Measurements from ENCODE around the gene HDAC10.

The HDAC10 gene

DNA sequence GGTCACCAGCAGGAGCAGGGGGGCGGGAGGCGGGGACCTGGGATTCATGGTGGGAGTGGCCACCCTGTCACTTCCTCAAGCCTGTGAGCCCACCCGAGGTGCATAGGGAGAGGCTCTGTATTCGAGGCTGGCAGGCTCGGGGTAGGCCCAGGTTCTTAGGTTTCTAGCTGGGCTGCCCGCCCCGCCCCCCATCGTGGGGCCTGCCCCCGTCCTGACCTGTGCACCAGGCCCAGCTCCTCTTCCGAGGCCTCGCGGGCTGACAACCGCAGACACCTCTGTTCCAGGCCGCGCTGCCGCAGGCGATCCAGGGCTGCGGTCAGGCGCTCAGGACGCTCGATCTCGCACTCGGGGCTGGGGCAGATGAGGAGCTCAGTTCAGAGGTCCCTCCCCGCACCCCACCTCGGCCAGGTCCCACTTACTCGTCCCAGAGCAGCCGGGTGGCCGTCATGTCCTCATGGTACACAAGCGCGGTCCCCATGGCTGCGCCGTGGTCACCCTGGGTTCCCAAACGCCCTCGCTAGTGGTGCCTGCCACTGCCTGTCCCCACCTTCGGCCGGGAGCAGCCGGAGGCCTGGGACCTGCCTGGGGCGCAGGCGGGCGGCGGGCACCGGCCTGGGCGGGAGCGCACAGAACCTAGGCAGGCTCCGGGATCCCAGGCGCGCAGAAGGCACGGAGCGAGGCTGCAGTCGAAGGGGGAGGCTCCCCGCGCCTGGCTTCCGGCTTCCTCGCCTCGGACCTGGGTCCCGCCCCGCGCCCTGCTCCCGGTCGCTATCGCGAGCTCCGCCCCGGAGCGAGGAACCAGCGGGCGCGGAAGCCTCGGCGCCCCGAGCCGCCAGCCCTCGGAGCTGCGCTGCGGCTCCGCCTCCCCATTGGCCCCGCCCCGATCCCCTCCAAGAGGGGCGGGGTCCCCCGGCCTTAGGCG is at the start of gene HDAC10:
Gene HDAC10, minus strand, starts transcription at position 711 of the 922 bp plus-strand sequence. Its CDS starts 233 bp downstream, at position 478.
- peak; percentile 22 to 55 for DNase-seq (ENCODE audit: low read depth in 2 of 2, low spot score in 1 of 2)

GRCh38 chr22:50300620-50301257 is 49.7 kb upstream of the HDAC10 start:
- no peak for DNase-seq (ENCODE audit: low read depth in 2 of 2, low spot score in 1 of 2)

GRCh38 chr22:50299785-50300619 is 48.9 kb upstream of the HDAC10 start:
- DNase-seq (ENCODE audit: low read depth in 2 of 2, low spot score in 1 of 2), result no peak

- no peak for DNase-seq (ENCODE audit: low read depth in 2 of 2, low spot score in 1 of 2)
Observed at GRCh38 chr22:50298937-50299784, 48.1 kb upstream of the HDAC10 start.

DNA sequence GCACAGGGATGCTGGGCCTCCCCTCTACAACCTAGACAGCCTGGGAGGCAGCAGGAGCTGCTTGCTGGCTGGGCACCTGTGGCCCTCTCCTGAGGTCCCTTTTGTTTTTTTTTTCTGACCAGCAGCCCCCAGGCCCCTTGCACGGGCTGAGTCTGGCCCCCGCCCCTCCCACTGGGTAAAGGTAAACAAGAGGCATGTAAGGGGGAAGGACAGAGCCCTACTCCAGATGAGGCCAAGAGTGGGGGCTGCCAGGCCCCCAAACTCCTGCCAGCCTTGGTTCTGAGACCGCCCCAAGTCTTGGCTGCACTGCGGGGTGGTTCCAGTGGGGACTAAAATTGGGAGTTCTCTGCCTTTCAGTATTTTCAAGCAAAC is 47.2 kb upstream of the HDAC10 start:
- DNase-seq (ENCODE audit: low read depth in 2 of 2, low spot score in 1 of 2), result no peak

- no peak for DNase-seq (ENCODE audit: low read depth in 2 of 2, low spot score in 1 of 2)
Observed at GRCh38 chr22:50297510-50298265, 46.6 kb upstream of the HDAC10 start.

DNA sequence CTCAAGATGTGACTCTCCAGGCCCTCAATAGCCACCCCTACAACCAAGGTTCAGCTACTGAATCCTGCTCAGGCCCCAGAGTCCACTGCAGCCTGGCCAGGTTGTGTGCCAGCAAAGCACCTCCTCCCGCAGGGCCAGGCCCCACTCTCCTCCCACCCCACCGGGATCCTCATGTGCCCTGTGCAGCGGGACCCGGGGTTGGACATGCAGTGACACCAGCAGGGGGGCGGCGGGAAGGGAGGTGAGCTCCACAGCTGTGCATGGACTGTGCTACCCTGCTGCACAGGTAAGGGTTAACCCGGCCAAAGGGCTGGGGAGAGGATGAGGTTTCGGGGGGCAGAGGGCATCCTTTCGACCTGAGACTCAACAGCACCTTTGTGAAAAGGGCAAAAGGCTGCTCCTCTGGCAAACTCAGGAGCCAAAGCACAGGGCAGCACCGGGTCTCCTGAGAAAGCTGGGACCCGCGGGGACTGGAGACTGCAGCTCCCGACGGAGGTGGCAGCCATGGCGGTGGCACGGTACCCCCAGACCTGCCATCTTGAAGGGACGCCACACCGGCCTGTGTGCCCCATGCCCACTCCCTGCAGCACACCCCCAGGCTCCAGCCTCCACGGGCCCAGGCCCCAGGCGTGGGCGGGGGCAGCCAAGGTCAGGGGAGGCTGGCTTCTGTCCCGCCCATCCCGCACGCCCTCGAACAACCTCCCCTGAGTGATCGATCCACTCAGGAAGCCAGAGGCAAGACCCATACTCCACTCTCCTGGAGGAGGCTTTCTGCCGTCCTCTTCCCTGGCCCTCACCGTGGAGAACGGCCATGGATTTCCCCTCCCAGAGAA is 45.8 kb upstream of the HDAC10 start:
- no peak for DNase-seq (ENCODE audit: low read depth in 2 of 2, low spot score in 1 of 2)

- no peak for DNase-seq (ENCODE audit: low read depth in 2 of 2, low spot score in 1 of 2)
Observed at GRCh38 chr22:50294319-50294656, 43.2 kb upstream of the HDAC10 start.

- no peak for DNase-seq (ENCODE audit: low read depth in 2 of 2, low spot score in 1 of 2)
Observed at GRCh38 chr22:50293441-50294318, 42.6 kb upstream of the HDAC10 start.

GRCh38 chr22:50292643-50293440 is 41.8 kb upstream of the HDAC10 start:
- DNase-seq (ENCODE audit: low read depth in 2 of 2, low spot score in 1 of 2), result no peak

DNA sequence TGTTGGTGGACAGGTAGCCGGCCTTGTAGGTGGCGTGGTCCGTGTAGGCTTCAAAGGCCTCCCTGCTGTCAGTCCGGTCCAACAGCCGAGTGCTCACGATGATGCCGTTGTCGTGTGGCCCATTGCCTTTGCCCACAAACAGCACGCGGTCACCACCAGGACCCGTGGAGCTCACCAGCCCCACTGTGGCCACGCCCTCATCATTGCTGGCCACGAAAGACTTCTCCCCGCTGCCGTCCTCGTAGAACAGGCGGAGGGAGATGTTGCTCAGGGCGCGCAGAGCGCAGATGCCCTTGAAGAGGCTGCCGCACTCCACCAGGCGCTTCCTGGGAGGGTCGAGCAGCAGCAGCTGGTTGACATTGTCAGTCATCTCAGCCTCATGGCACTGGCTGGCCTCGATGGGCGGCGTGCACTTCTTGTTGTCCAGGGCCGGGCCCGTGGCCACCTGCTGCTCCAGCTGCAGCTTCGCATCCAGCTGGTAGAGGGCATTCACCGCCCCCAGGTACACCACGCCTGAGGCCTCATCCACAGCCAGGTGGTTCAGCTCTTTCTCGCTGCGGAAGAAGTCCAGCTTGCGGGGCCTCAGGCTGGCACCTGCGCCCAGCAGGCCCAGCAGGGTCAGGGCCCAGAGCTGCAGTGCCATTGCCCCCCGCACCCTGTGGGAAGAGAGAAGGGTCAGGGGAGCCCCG is 39.0 kb upstream of the HDAC10 start:
- DNase-seq (ENCODE audit: low read depth in 2 of 2, low spot score in 1 of 2), result no peak

DNA sequence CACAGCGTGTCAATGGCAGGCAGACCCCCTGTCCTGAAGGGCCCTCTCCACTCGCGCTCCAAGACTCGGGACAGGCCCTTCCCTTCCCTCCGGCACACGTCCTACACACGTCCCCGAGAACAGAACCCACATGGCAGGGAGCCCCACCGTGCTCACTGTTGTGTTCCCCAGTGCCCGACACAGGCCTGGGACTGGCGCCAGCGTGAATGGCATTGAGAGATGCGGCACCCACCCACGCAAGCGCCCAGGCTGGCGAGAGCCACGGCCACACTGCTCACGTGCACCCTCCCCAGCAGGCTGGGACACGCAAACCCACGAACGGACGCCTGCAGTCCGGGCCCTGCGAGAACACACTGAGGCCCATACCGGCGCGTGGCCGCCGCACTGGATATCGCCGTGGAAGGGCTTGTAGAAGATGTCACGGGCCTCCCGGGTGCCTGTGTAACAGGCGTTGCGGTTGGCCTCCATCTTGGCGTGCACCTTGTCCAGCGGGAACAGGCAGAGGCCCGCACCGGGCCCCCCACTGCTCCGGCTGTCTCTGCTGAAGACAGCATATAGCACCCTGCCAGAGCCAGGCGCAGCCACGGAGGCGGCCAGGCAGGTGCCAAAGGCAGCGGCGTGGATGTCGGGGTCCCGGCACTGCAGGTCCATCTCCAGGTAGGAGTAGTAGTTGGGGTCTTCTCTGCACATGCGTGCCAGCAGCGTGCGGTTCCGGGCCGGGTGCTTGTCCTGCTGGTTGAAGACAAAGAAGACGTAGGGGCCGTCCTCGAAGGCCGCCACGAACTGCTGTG is 38.3 kb upstream of the HDAC10 start:
- DNase-seq (ENCODE audit: low read depth in 2 of 2, low spot score in 1 of 2), result no peak

- DNase-seq (ENCODE audit: low read depth in 2 of 2, low spot score in 1 of 2), result no peak
Observed at GRCh38 chr22:50287731-50288130, 36.7 kb upstream of the HDAC10 start.

GRCh38 chr22:50286701-50287318 is 35.7 kb upstream of the HDAC10 start:
- DNase-seq (ENCODE audit: low read depth in 2 of 2, low spot score in 1 of 2), result no peak

GRCh38 chr22:50286275-50286674 is 35.2 kb upstream of the HDAC10 start:
- no peak for DNase-seq (ENCODE audit: low read depth in 2 of 2, low spot score in 1 of 2)

Data from stimulated activated CD8-positive, alpha-beta memory T cell treated with anti-CD3 and anti-CD28 coated beads, Interleukin-4, amount 100 ng/mL, for 4 hours (primary cell).